GM12878 (cell line): ENCODE data around the gene FGGY. TPM values are rescaled to one million over a fixed set of nuclear protein-coding genes. Genes with fewer than 3 reads are reported as not detected.

Source experiments
- ATAC-seq: fragments of 200-7000 bp; cut with Tn5 transposase; 3 replicates; pipeline ENCODE4 v1.9.1; 2020; ENCODE audit warnings: mild to moderate bottlenecking, moderate library complexity
- BruUV-seq: library from RNA; stranded (reverse); fragments of 400-500 nt; replicated peaks from 2 replicates; lab custom pipeline; 2021; lab: Mats Ljungman, UMichigan
- CTCF ChIA-PET: fragments of 300-600 bp; sonication (Branson Sonifier 250); formaldehyde crosslinking; extraction: SDS; loops from one replicate; lab custom pipeline; 2021; ENCODE audit warnings: inconsistent platforms; lab: Yijun Ruan, JAX
- POLR2A ChIA-PET: fragments of 350-600 bp; formaldehyde crosslinking; extraction: SDS; loops from one replicate; lab custom pipeline; 2021; ENCODE audit warnings: inconsistent platforms; lab: Charles Lee
- RAD21 ChIA-PET: fragments of 300-600 bp; sonication (Branson Sonifier 250); formaldehyde crosslinking; loops from one replicate; lab custom pipeline; 2023; ENCODE audit warnings: antibody characterized with exemption; ENCODE audit not compliant: unreplicated experiment; lab: Charles Lee
- SMC1A ChIA-PET: fragments of 300-600 bp; sonication (Branson Sonifier 250); formaldehyde crosslinking; loops from one replicate; lab custom pipeline; 2023; ENCODE audit not compliant: unreplicated experiment, uncharacterized antibody; lab: Charles Lee
- DNase-seq: peaks from one replicate; pipeline ENCODE4 v3.0.0-alpha.2; 2011; ENCODE audit warnings: low read depth, low spot score
- FAIRE-seq: peaks from 3 replicates; lab custom pipeline; 2011; peaks lifted over from hg19 to GRCh38; lab: Jason Lieb, UNC
- H2AFZ ChIP-seq: 2 replicates; pipeline ENCODE4 v1.6.0; 2011; ENCODE audit warnings: low read depth, low read length, control low read depth; ENCODE audit not compliant: control insufficient read depth
- H3K27ac ChIP-seq: 2 replicates; pipeline ENCODE4 v1.5.1; 2011; ENCODE audit warnings: control low read depth; ENCODE audit not compliant: control insufficient read depth, insufficient read depth
- H3K27me3 ChIP-seq, 2 experiments: replicated peaks in 1 of 2; 2 replicates each; pipeline versions ENCODE4 v1.6.0 to v1.6.1; 2011; ENCODE audit warnings: low read length in 1 of 2; ENCODE audit not compliant: control insufficient read depth in 2 of 2, insufficient read depth in 2 of 2
- H3K36me3 ChIP-seq, 2 experiments: 2 replicates each; pipeline ENCODE4 v1.5.1; 2011; ENCODE audit warnings: low read length in 1 of 2; ENCODE audit not compliant: control insufficient read depth in 2 of 2, insufficient read depth in 2 of 2
- H3K4me1 ChIP-seq: 2 replicates; pipeline ENCODE4 v1.6.1; 2011; ENCODE audit warnings: mild to moderate bottlenecking, low read length, moderate library complexity, mixed read lengths; ENCODE audit not compliant: control insufficient read depth, insufficient read depth
- H3K4me2 ChIP-seq: 2 replicates; pipeline ENCODE4 v1.6.0; 2011; ENCODE audit warnings: control low read depth; ENCODE audit not compliant: control insufficient read depth, insufficient read depth
- H3K4me3 ChIP-seq: fragments of 200-600 bp; sonication (generic); 2 replicates; pipeline ENCODE4 v1.5.1; 2016
- H3K79me2 ChIP-seq: 2 replicates; pipeline ENCODE4 v1.6.0; 2011; ENCODE audit warnings: low read length; ENCODE audit not compliant: control insufficient read depth, insufficient read depth
- H3K9ac ChIP-seq: 2 replicates; pipeline ENCODE4 v1.8.0; 2011; ENCODE audit warnings: low read length, control low read depth, mixed read lengths; ENCODE audit not compliant: control insufficient read depth, insufficient read depth
- H3K9me3 ChIP-seq: replicated peaks from 3 replicates; pipeline ENCODE4 v1.5.1; 2011; ENCODE audit warnings: mild to moderate bottlenecking, low read length; ENCODE audit not compliant: control insufficient read depth, insufficient read depth
- H4K20me1 ChIP-seq: 2 replicates; pipeline ENCODE4 v1.6.0; 2011; ENCODE audit not compliant: control insufficient read depth, insufficient read depth
- ATF7 ChIP-seq: fragments of 450-650 bp; IDR thresholded peaks from 2 replicates; pipeline ENCODE4 v1.6.1; 2016; ENCODE audit warnings: low read depth, mild to moderate bottlenecking
- EP300 ChIP-seq, 2 experiments: fragments of 150-350 bp in 1 of 2; IDR thresholded peaks; 2 replicates each; pipeline ENCODE4 v1.6.1; 2011 to 2012; ENCODE audit warnings: low read depth in 2 of 2, low read length in 2 of 2, borderline replicate concordance in 1 of 2, improper control_type of control experiment in 1 of 2, inconsistent platforms in 1 of 2; ENCODE audit not compliant: control insufficient read depth in 1 of 2
- FOS ChIP-seq: IDR thresholded peaks from 3 replicates; pipeline ENCODE4 v1.6.1; 2011; ENCODE audit warnings: borderline replicate concordance; ENCODE audit not compliant: insufficient read length; ENCODE audit errors: extremely low read depth
- GABPA ChIP-seq: IDR thresholded peaks from 2 replicates; pipeline ENCODE4 v1.6.1; 2014; ENCODE audit warnings: antibody characterized with exemption, low read depth, mild to moderate bottlenecking, inconsistent platforms
- HDAC2 ChIP-seq: fragments of 200-600 bp; sonication (generic); IDR thresholded peaks from 2 replicates; pipeline ENCODE4 v1.6.1; 2017
- KLF5 ChIP-seq: fragments of 450-650 bp; IDR thresholded peaks from 2 replicates; pipeline ENCODE4 v1.6.1; 2014; ENCODE audit warnings: mild to moderate bottlenecking; ENCODE audit not compliant: partially characterized antibody
- LARP7 ChIP-seq: fragments of 450-650 bp; IDR thresholded peaks from 2 replicates; pipeline ENCODE4 v1.6.1; 2017; ENCODE audit warnings: mild to moderate bottlenecking
- MEF2B ChIP-seq: fragments of 450-650 bp; IDR thresholded peaks from 2 replicates; pipeline ENCODE4 v1.6.1; 2018; ENCODE audit warnings: mild to moderate bottlenecking, moderate library complexity; ENCODE audit not compliant: partially characterized antibody, poor library complexity, severe bottlenecking
- RELA ChIP-seq: fragments of 450-650 bp; IDR thresholded peaks from 2 replicates; pipeline ENCODE4 v1.8.0; 2014; ENCODE audit warnings: borderline replicate concordance; ENCODE audit not compliant: partially characterized antibody
- SRF ChIP-seq, 2 experiments: IDR thresholded peaks; 2 replicates each; pipeline ENCODE4 v1.6.1; 2011; ENCODE audit warnings: low read depth in 2 of 2, low read length in 2 of 2, mild to moderate bottlenecking in 1 of 2, moderate library complexity in 1 of 2
- YBX1 ChIP-seq: fragments of 450-650 bp; IDR thresholded peaks from 2 replicates; pipeline ENCODE4 v1.6.1; 2016; ENCODE audit warnings: antibody characterized with exemption
- ZBED1 ChIP-seq: IDR thresholded peaks from 2 replicates; pipeline ENCODE4 v1.6.1; 2016; ENCODE audit warnings: borderline replicate concordance
- ZNF384 ChIP-seq: IDR thresholded peaks from 2 replicates; pipeline ENCODE4 v1.6.1; 2012; ENCODE audit warnings: low read depth, mild to moderate bottlenecking, low read length, improper control_type of control experiment, borderline replicate concordance
- WGBS: methylation state at CpG from one replicate; pipeline ENCODE4 v1.1.6; 2016; ENCODE audit warnings: low lambda C conversion rate; ENCODE audit not compliant: insufficient replicate concordance, insufficient coverage; ENCODE audit errors: missing lambda C conversion rate; 5-methylcytosine and 5-hydroxymethylcytosine counted together
- in situ Hi-C: fragments of 300-500 bp; cut with MboI; formaldehyde crosslinking; loops from 9 replicates; pipeline ENCODE4 v1.14.3; 2018; ENCODE audit warnings: mixed read lengths
- intact Hi-C: fragments of 100-400 bp; cut with micrococcal nuclease; formaldehyde crosslinking; loops from one replicate; pipeline ENCODE4 v1.14.2; 2022; ENCODE audit not compliant: unreplicated experiment
- polyA plus RNA-seq, 11 experiments: library from polyadenylated mRNA; depleted of rRNA in 4 of 11; unstranded in 6 of 11; stranded (reverse) in 5 of 11; fragments of >200 nt; fragmentation: Nextera tagmentation in 4 of 11; fragmentation: Illumina TruSeq in 1 of 11; extraction: Ambion mirVana in 4 of 11; extraction: Trizol in 1 of 11; gene quantifications; 1 replicate in 1 of 11; 2 replicates in 10 of 11; pipeline versions ENCODE4 v1.2.1 to v1.2.3, GENCODE V29; 2011 to 2016; ENCODE audit warnings: inconsistent platforms in 2 of 11, missing spikeins in 2 of 11, low read depth in 1 of 11
- total RNA-seq, 4 experiments: library from RNA; depleted of rRNA in 3 of 4; stranded (reverse); fragments of >200 nt in 3 of 4; fragmentation: Illumina TruSeq in 1 of 4; extraction: Trizol in 1 of 4; gene quantifications; 2 replicates each; pipeline versions ENCODE4 v1.2.1 to v1.2.3, GENCODE V29; 2013 to 2021
- TF ChIP-seq, protein P1 (sequence below): IDR thresholded peaks from 2 replicates; pipeline ENCODE4 v1.6.1; 2011; ENCODE audit warnings: low read depth, mild to moderate bottlenecking, low read length, moderate library complexity, borderline replicate concordance; ENCODE audit errors: extremely low read depth
- TF ChIP-seq, protein P2 (sequence below), 3 experiments: IDR thresholded peaks in 2 of 3; conservative IDR thresholded peaks in 1 of 3; 2 replicates each; pipeline ENCODE4 v1.5.1; 2011; ENCODE audit warnings: low read depth in 3 of 3, low read length in 3 of 3, mild to moderate bottlenecking in 3 of 3, control low read depth in 2 of 3, moderate library complexity in 2 of 3, inconsistent platforms in 1 of 3, mixed read lengths in 1 of 3; ENCODE audit not compliant: control insufficient read depth in 2 of 3, insufficient read depth in 1 of 3; ENCODE audit errors: extremely low read depth in 1 of 3
- TF ChIP-seq, protein P3 (sequence below): IDR thresholded peaks from 2 replicates; pipeline ENCODE4 v1.6.1; 2011; ENCODE audit warnings: borderline replicate concordance, low read depth, mild to moderate bottlenecking, moderate library complexity, mixed read lengths, low read length; ENCODE audit not compliant: insufficient read depth; ENCODE audit errors: extremely low read length
- TF ChIP-seq, protein P4 (sequence below): fragments of 150-350 bp; IDR thresholded peaks from 2 replicates; pipeline ENCODE4 v1.6.1; 2016; ENCODE audit warnings: low read depth, low read length

The FGGY gene
- total and polyA plus RNA-seq, 10 of the 15 experiments (the other 5 are each of a cell fraction or from before 2014, with no cell fraction given) = 6.2 to 11.9 (median 7.5) TPM

DNA sequence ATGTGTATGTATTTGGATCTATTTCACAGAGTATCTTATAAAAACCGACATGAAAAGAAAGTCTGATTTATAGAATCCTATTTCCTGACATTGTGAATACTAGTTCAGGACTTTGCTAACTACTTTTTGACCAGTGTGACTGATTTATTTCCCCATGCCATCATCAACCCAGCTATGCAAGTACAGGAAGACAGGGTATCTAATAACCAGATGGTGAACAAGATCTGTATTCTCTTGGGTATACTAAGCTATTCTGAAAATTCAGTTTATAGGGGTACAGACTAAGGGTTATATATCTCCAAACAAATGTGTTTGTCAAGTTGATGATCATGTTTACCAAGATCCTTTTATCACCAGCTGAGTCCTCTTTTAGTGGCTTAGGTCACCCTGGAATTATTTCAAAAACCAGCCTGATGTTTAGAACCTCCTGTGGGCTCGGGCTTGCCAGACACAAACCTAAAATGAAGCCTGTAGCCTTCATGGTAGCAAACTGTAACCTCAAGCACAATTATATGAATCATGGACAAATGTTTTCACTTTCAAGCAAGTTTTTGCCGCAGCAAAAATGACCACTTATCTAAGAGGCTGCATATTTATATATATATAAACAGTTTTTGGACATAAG is 185.1 kb downstream of the FGGY start:
- intact Hi-C loops (no loop called here), in situ Hi-C loops (no loop called here)
- ChIA-PET RAD21 (interaction anchor here (0.6 kb wide), 1 partner anchor 202 kb away, joined by 3 read pairs; no protein-coding TSS in a partner anchor), SMC1A (interaction anchor here (1.4 kb wide), 1 partner anchor 14 kb away, joined by 3 read pairs; no protein-coding TSS in a partner anchor), CTCF (no interaction called here), POLR2A (interaction anchor here (0.6 to 1.1 kb wide), 2 partner anchors 186 to 631 kb away, joined by 3 read pairs; no protein-coding TSS in a partner anchor)
- no peak for DNase-seq
- Histone ChIP-seq H3K27ac (no peak overlapping the region), H2AFZ (no peak overlapping the region), H3K4me2 (no peak overlapping the region), H3K9ac (no peak overlapping the region), H3K36me3 (no peaks in the 10 kb centered on the region; a peak in 1 of 4 replicates), H3K4me1 (peaks cover 10% of the 10 kb centered on the region), H3K27me3 (no peaks in the 10 kb centered on the region), H3K4me3 (no peak overlapping the region), H4K20me1 (no peaks in the 10 kb centered on the region), H3K79me2 (no peaks in the 10 kb centered on the region), H3K9me3 (no peaks in the 10 kb centered on the region)
- 52% methylated on average over 3 of the region's 3 CpGs for WGBS
- ATAC-seq = no peak
- BruUV-seq = no TSS peak
- no peak for FAIRE-seq
- TF ChIP-seq LARP7 (no peak), HDAC2 (no peak), RELA (no peak), KLF5 (no peak), FOS (no peak), GABPA (no peak), SRF (IDR thresholded peaks at IDR 0.05; ENCODE audit: low read depth in 2 of 2, low read length in 2 of 2) (no peak), ZBED1 (no peak), ATF7 (no peak), MEF2B (no peak), EP300 (IDR thresholded peaks at IDR 0.05; ENCODE audit: borderline replicate concordance in 1 of 2, control insufficient read depth in 1 of 2, low read depth in 2 of 2, low read length in 2 of 2) (no peak), ZNF384 (no peak), YBX1 (no peak)
- TF ChIP-seq, protein P1, sequence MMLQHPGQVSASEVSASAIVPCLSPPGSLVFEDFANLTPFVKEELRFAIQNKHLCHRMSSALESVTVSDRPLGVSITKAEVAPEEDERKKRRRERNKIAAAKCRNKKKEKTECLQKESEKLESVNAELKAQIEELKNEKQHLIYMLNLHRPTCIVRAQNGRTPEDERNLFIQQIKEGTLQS = no peak
- TF ChIP-seq, protein P2, sequence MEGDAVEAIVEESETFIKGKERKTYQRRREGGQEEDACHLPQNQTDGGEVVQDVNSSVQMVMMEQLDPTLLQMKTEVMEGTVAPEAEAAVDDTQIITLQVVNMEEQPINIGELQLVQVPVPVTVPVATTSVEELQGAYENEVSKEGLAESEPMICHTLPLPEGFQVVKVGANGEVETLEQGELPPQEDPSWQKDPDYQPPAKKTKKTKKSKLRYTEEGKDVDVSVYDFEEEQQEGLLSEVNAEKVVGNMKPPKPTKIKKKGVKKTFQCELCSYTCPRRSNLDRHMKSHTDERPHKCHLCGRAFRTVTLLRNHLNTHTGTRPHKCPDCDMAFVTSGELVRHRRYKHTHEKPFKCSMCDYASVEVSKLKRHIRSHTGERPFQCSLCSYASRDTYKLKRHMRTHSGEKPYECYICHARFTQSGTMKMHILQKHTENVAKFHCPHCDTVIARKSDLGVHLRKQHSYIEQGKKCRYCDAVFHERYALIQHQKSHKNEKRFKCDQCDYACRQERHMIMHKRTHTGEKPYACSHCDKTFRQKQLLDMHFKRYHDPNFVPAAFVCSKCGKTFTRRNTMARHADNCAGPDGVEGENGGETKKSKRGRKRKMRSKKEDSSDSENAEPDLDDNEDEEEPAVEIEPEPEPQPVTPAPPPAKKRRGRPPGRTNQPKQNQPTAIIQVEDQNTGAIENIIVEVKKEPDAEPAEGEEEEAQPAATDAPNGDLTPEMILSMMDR (IDR thresholded peaks at IDR 0.05 in 2 of 3, conservative IDR thresholded peaks at IDR 0.05 in 1 of 3; ENCODE audit: control insufficient read depth in 2 of 3, extremely low read depth in 1 of 3, insufficient read depth in 1 of 3, low read depth in 3 of 3, low read length in 3 of 3) = no peak
- TF ChIP-seq, protein P3, sequence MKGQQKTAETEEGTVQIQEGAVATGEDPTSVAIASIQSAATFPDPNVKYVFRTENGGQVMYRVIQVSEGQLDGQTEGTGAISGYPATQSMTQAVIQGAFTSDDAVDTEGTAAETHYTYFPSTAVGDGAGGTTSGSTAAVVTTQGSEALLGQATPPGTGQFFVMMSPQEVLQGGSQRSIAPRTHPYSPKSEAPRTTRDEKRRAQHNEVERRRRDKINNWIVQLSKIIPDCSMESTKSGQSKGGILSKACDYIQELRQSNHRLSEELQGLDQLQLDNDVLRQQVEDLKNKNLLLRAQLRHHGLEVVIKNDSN = no peak
- TF ChIP-seq, protein P4, sequence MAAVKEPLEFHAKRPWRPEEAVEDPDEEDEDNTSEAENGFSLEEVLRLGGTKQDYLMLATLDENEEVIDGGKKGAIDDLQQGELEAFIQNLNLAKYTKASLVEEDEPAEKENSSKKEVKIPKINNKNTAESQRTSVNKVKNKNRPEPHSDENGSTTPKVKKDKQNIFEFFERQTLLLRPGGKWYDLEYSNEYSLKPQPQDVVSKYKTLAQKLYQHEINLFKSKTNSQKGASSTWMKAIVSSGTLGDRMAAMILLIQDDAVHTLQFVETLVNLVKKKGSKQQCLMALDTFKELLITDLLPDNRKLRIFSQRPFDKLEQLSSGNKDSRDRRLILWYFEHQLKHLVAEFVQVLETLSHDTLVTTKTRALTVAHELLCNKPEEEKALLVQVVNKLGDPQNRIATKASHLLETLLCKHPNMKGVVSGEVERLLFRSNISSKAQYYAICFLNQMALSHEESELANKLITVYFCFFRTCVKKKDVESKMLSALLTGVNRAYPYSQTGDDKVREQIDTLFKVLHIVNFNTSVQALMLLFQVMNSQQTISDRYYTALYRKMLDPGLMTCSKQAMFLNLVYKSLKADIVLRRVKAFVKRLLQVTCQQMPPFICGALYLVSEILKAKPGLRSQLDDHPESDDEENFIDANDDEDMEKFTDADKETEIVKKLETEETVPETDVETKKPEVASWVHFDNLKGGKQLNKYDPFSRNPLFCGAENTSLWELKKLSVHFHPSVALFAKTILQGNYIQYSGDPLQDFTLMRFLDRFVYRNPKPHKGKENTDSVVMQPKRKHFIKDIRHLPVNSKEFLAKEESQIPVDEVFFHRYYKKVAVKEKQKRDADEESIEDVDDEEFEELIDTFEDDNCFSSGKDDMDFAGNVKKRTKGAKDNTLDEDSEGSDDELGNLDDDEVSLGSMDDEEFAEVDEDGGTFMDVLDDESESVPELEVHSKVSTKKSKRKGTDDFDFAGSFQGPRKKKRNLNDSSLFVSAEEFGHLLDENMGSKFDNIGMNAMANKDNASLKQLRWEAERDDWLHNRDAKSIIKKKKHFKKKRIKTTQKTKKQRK = no peak
